Keratinocyte (primary cell): ENCODE data around the gene GDF9. TPM values are rescaled to one million over a fixed set of nuclear protein-coding genes. Genes with fewer than 3 reads are reported as not detected.

Source experiments
- DNase-seq: peaks from one replicate; pipeline ENCODE4 v3.0.0-alpha.2; 2011; ENCODE audit warnings: low read depth, missing footprints, low spot score
- FAIRE-seq: peaks from 2 replicates; lab custom pipeline; 2011; peaks lifted over from hg19 to GRCh38; lab: Jason Lieb, UNC
- H2AFZ ChIP-seq: 2 replicates; pipeline ENCODE4 v1.6.0; 2012; ENCODE audit warnings: low read length, control low read depth, inconsistent platforms; ENCODE audit not compliant: control insufficient read depth
- H3K27ac ChIP-seq: 2 replicates; pipeline ENCODE4 v1.5.1; 2011; ENCODE audit warnings: low read length; ENCODE audit not compliant: control insufficient read depth, insufficient read depth
- H3K27me3 ChIP-seq: 3 replicates; pipeline ENCODE4 v1.6.0; 2011; ENCODE audit warnings: low read length; ENCODE audit not compliant: control insufficient read depth, insufficient read depth; ENCODE audit errors: extremely low read depth
- H3K36me3 ChIP-seq, 2 experiments: 2 replicates in 1 of 2; 3 replicates in 1 of 2; pipeline ENCODE4 v1.5.1; 2011; ENCODE audit warnings: low read length in 2 of 2, mild to moderate bottlenecking in 1 of 2; ENCODE audit not compliant: control insufficient read depth in 2 of 2, insufficient read depth in 2 of 2; ENCODE audit errors: extremely low read depth in 1 of 2
- H3K4me1 ChIP-seq: 3 replicates; pipeline ENCODE4 v1.5.1; 2011; ENCODE audit warnings: low read length; ENCODE audit not compliant: control insufficient read depth, insufficient read depth; ENCODE audit errors: extremely low read depth
- H3K4me2 ChIP-seq: 3 replicates; pipeline ENCODE4 v1.6.0; 2011; ENCODE audit warnings: low read depth, low read length; ENCODE audit not compliant: control insufficient read depth, insufficient read depth; ENCODE audit errors: extremely low read depth
- H3K4me3 ChIP-seq, 3 experiments: fragments of 200-600 bp in 1 of 3; sonication (generic) in 1 of 3; 2 replicates in 2 of 3; 3 replicates in 1 of 3; pipeline ENCODE4 v1.5.1; 2011 to 2016; ENCODE audit warnings: low read length in 3 of 3, mild to moderate bottlenecking in 3 of 3, control low read depth in 2 of 3, inconsistent platforms in 1 of 3, low read depth in 1 of 3, mixed read lengths in 1 of 3, mixed run types in 1 of 3, moderate library complexity in 1 of 3; ENCODE audit not compliant: control insufficient read depth in 2 of 3, insufficient read depth in 2 of 3; ENCODE audit errors: extremely low read depth in 1 of 3
- H3K79me2 ChIP-seq: 2 replicates; pipeline ENCODE4 v1.6.0; 2012; ENCODE audit warnings: low read length; ENCODE audit not compliant: control insufficient read depth, insufficient read depth
- H3K9ac ChIP-seq: 3 replicates; pipeline ENCODE4 v1.6.0; 2011; ENCODE audit warnings: low read length; ENCODE audit not compliant: control insufficient read depth, insufficient read depth; ENCODE audit errors: extremely low read depth
- H3K9me1 ChIP-seq: 3 replicates; pipeline ENCODE4 v1.6.0; 2011; ENCODE audit warnings: low read length; ENCODE audit not compliant: control insufficient read depth, insufficient read depth; ENCODE audit errors: extremely low read depth
- H3K9me3 ChIP-seq: 2 replicates; pipeline ENCODE4 v1.5.1; 2012; ENCODE audit warnings: low read depth, low read length; ENCODE audit not compliant: control insufficient read depth
- H4K20me1 ChIP-seq: 3 replicates; pipeline ENCODE4 v1.6.0; 2011; ENCODE audit warnings: low read length; ENCODE audit not compliant: control insufficient read depth, insufficient read depth; ENCODE audit errors: extremely low read depth
- EZH2 ChIP-seq: IDR thresholded peaks from one replicate; pipeline ENCODE4 v1.6.1; 2012; ENCODE audit warnings: inconsistent platforms, mild to moderate bottlenecking, low read length, moderate library complexity
- dilution Hi-C: fragments of 300-500 bp; cut with MboI; formaldehyde crosslinking; loops from one replicate; pipeline ENCODE4 v1.7.0; 2020; ENCODE audit warnings: low sequenced_read_pairs; ENCODE audit not compliant: extremely low pct_ligation_motif_present
- polyA plus RNA-seq, 5 experiments: library from polyadenylated mRNA; depleted of rRNA in 3 of 5; stranded (reverse) in 3 of 5; stranded (forward) in 1 of 5; unstranded in 1 of 5; fragments of >200 nt; gene quantifications; 1 replicate in 1 of 5; 2 replicates in 3 of 5; 3 replicates in 1 of 5; pipeline versions ENCODE4 v1.2.1 to v1.2.3, GENCODE V29; 2011 to 2012; ENCODE audit warnings: missing spikeins in 2 of 5, low read depth in 1 of 5, low replicate concordance in 1 of 5
- TF ChIP-seq, protein P1 (sequence below), 3 experiments: IDR thresholded peaks in 1 of 3; conservative IDR thresholded peaks in 1 of 3; optimal IDR thresholded peaks in 1 of 3; 2 replicates in 2 of 3; 3 replicates in 1 of 3; pipeline versions ENCODE3 to v1.5.1; 2011; ENCODE audit warnings: low read length in 3 of 3, mild to moderate bottlenecking in 3 of 3, moderate library complexity in 2 of 3, control low read depth in 1 of 3, inconsistent platforms in 1 of 3; ENCODE audit not compliant: insufficient read depth in 2 of 3; ENCODE audit errors: extremely low read depth in 1 of 3

Gene GDF9
- polyA plus RNA-seq, 1 donor (not counting 4 experiments of a cell fraction or from before 2014, with no cell fraction given), result 0.21 TPM

DNA sequence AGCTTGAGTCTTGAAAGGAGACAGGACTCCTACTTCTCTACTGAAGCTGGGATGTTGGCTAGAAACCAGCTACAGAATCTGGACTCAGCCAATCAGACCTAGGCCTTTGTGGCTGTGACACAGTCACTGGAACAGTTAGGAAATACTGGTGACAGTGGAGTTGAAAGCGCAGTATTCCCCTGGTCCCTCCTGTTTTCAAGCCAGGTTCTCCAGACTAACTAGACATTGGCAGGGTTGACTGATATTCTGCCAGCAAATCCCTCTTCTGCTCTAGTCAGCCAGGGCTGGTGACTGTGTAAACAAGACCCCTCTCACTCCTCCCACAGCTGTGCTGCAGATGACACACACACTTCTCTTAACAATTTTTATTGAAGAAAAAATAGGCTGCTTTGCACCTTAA is 44.5 kb downstream of the GDF9 start:
- Histone ChIP-seq H2AFZ (no peak overlapping the region), H4K20me1 (no peaks in the 10 kb centered on the region), H3K9me1 (no peaks in the 10 kb centered on the region), H3K4me3 (no peak overlapping the region), H3K27ac (no peak overlapping the region), H3K27me3 (peaks cover 32% of the 10 kb centered on the region), H3K9ac (no peak overlapping the region), H3K4me1 (no peaks in the 10 kb centered on the region), H3K79me2 (no peaks in the 10 kb centered on the region), H3K36me3 (no peaks in the 10 kb centered on the region), H3K9me3 (no peaks in the 10 kb centered on the region), H3K4me2 (no peak overlapping the region)
- dilution Hi-C loops, result no loop called here
- no peak for FAIRE-seq
- TF ChIP-seq EZH2, result no peak
- TF ChIP-seq, protein P1, sequence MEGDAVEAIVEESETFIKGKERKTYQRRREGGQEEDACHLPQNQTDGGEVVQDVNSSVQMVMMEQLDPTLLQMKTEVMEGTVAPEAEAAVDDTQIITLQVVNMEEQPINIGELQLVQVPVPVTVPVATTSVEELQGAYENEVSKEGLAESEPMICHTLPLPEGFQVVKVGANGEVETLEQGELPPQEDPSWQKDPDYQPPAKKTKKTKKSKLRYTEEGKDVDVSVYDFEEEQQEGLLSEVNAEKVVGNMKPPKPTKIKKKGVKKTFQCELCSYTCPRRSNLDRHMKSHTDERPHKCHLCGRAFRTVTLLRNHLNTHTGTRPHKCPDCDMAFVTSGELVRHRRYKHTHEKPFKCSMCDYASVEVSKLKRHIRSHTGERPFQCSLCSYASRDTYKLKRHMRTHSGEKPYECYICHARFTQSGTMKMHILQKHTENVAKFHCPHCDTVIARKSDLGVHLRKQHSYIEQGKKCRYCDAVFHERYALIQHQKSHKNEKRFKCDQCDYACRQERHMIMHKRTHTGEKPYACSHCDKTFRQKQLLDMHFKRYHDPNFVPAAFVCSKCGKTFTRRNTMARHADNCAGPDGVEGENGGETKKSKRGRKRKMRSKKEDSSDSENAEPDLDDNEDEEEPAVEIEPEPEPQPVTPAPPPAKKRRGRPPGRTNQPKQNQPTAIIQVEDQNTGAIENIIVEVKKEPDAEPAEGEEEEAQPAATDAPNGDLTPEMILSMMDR (optimal IDR thresholded peaks at IDR 0.05 in 1 of 3, IDR thresholded peaks at IDR 0.05 in 1 of 3, conservative IDR thresholded peaks at IDR 0.05 in 1 of 3; ENCODE audit: extremely low read depth in 1 of 3, insufficient read depth in 2 of 3, low read length in 3 of 3), result no peak
- no peak for DNase-seq

DNA sequence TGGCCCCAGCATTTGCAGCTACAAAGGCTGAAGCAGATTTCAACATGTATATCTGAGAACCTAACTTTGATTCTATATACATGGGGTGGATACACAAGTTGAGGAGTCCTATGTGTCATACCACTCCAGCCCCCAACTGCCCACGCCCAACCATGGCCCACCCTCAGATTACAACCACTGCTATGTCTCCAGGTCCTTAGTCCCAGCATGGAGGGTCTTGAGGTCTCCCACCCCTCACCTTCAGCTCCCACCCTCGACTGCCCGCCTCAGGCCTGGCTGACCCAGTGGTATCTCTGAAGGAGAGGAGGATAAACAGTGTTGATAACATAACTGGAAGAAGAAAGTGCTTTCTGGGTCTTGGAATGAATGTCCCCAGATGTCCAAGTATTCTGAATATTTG is 44.9 kb downstream of the GDF9 start:
- TF ChIP-seq EZH2, result no peak
- TF ChIP-seq, protein P1 (optimal IDR thresholded peaks at IDR 0.05 in 1 of 3, IDR thresholded peaks at IDR 0.05 in 1 of 3, conservative IDR thresholded peaks at IDR 0.05 in 1 of 3; ENCODE audit: extremely low read depth in 1 of 3, insufficient read depth in 2 of 3, low read length in 3 of 3), result no peak
- Histone ChIP-seq H4K20me1 (no peaks in the 10 kb centered on the region), H3K27me3 (peaks cover 28% of the 10 kb centered on the region), H3K4me3 (no peak overlapping the region), H3K79me2 (no peaks in the 10 kb centered on the region), H3K9me3 (no peaks in the 10 kb centered on the region), H3K9ac (no peak overlapping the region), H3K27ac (no peak overlapping the region), H3K4me1 (no peaks in the 10 kb centered on the region), H3K9me1 (no peaks in the 10 kb centered on the region), H3K36me3 (no peaks in the 10 kb centered on the region), H2AFZ (no peak overlapping the region), H3K4me2 (no peak overlapping the region)
- dilution Hi-C loops, result no loop called here
- no peak for FAIRE-seq
- no peak for DNase-seq
